HG03025 (cell line): ENCODE data around the gene ZBTB7A.
"Not testable (repeated sequence)": the region's sequence is repeated elsewhere in the genome, so short reads cannot be mapped to it uniquely, and the experiment has no call there.

Experiments
- ATAC-seq: cut with Tn5 transposase; IDR thresholded peaks from one replicate; pipeline ENCODE4 v1.9.1; 2021; ENCODE audit warnings: mild to moderate bottlenecking, moderate library complexity; ENCODE audit not compliant: unreplicated experiment, low FRiP score

ZBTB7A gene

DNA sequence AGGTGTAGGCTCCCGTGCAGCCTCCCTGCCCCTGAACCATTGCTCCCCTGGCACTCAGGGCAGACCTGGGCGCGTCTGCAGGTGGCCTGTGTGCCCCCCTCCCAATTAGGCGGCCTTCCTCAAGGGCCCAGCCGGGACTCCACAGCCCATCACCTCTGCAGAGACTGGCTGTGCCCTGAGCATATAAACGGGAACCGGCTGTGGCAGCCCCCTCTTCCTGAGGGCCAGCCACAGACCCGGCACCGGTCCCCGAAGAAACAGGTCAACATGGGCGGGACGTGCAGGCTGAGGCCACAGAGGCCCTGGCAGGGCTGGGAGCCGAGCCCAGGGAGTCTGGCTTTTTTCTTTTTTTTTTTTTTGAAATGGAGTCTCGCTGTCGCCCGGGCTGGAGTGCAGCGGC, 47.1 kb downstream of the ZBTB7A start:
- ATAC-seq, result no peak

DNA sequence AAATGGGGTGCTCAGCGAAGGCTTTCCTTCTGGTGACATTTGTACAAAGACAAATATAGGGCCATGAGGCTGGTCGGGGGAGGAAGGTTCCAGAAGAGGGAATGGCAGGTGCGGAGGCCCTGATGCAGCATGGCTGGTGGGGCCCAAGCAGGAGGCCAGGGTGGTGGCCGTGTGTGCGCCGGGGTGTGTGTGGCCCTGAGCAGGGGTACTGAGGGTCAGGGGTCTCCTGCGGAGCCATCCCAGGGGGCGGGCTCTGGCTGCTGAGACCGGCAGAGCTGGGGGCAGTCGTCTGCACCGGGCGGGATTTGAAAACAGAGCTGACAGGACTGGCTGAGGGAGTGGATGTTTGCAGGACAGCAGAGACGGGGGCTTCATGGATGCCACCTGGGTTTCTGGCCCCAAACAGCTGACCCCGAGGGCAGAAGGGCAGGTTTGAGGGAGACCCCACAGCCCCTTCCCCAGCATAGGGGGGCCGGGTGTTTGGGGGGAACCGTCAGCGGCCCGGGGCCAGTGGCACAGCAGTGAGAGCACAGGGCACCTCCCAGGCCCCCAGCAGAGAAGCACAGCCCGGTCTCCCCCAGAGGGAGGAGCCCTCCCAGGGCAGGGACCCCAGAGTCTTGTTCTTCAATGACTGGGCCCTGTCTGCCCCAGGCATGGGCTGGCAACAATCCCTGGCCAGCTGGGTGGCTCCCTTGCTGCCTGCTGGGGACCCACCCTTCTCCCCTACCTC, 47.8 kb downstream of the ZBTB7A start:
- no peak for ATAC-seq

- no peak for ATAC-seq
Observed at GRCh38 chr19:4018140-4018613, 48.5 kb downstream of the ZBTB7A start.

- no peak for ATAC-seq
Observed at GRCh38 chr19:4016903-4017638, 49.6 kb downstream of the ZBTB7A start.

- no peak for ATAC-seq
Observed at GRCh38 chr19:4016486-4016885, 50.2 kb downstream of the ZBTB7A start.

GRCh38 chr19:4015705-4016402, 50.8 kb downstream of the ZBTB7A start:
- ATAC-seq, result no peak

DNA sequence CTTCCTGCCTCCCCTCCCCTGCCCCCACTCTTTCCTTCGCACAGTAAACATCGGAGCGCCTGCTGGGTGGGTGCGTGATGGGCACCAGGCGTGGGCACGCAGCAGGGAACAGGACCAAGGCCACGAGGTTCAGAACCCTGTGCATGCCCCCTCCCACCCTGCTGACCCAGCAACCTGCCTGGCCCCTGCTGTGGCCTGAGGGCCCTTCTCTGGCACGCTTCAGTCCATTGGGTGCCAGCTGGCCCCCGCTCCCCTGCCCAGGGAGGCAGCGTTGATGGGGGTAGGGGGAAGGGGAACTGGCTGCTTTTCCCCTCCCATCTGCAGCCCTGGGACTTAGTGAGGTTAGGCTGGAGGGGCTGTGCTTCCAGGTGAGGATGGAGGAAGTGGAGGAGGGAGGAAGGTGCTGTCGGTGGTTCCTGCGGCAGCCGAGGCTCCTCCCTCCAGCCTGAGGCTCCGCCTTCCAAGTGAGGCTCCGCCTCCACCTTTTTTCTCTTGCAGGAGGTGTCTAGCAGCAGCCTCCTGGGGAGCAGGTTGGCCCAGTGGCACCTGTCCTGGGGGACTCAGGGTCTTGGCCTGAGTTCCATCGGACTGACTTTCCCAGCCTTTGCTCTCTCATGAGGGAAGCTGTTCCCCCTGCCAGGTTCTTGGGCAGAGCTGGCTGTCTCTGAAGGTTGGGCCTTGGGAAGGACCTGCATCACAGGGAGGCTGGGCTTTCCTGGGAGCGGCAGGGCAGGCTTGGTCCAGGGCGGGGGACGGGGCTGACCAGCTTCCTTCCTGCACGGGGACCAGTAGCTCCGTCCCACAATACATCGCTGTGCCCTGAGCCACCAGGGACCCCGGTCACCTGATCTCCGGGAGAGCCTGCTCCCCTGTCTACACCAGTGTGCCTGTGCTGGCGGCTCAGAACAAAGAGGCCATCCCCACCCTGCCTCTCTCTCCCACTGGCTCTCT, 51.9 kb downstream of the ZBTB7A start:
- ATAC-seq, result no peak

- ATAC-seq, result no peak
Observed at GRCh38 chr19:4013886-4014540, 52.7 kb downstream of the ZBTB7A start.

- ATAC-seq, result no peak
Observed at GRCh38 chr19:4012975-4013634, 53.6 kb downstream of the ZBTB7A start.

DNA sequence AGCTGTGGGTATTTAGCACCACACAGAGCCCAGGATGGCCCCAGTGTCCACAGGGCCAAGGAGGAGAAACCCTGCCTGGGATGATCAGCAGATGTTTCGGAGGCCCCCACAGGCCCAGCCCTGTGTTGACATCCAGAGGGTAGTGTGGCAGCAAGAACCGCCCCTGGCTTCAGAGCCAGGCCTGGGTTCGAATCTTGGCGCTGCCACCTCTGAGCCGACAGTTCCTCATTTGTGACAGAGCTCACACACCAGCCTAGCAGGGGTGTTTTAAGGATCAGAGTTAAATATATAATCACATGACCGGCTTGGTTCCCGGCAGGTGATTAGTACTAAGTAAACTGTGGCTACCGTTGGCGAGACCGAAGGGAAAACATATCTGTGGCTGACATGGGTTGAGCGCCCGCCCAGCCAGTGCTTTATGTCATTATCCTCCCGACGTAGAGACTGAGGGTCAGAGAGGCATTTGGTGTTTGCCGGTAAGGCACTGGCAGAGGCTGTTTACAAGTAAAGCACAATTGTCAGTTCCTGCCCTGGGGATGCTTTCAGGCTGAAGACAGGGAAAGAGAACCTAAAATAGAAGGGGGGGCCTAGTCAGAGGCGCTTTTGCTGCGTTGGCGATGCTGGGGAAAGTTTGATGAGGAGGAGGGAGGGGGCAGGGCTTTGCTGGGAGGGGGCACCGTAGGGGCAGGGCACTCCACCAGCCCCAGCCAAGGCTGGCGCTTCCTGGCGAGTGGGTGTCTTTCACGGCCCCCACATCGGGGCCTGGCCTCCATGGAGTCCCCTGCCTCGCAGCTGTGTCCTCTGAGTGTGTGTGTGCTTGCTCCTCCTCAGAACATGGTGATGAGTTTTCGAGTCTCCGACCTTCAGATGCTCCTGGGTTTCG, 54.4 kb downstream of the ZBTB7A start:
- ATAC-seq, result no peak

DNA sequence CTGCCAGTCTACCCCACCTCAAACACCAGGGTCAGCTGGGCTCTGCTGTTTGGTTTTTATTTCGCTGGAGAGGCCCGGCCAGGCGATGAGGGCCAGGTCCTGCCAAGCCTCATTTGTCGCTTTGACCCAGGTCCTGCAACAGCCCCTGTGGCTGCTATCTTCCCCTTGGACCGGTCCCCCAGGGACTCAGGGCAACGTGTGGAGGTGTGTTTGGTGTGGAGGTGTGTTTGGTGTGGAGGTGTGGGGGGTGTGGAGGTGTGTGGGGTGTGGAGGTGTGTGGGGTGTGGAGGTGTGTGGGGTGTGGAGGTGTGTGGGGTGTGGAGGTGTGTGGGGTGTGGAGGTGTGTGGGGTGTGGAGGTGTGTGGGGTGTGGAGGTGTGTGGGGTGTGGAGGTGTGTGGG, 55.3 kb downstream of the ZBTB7A start:
- not testable (repeated sequence) for ATAC-seq

DNA sequence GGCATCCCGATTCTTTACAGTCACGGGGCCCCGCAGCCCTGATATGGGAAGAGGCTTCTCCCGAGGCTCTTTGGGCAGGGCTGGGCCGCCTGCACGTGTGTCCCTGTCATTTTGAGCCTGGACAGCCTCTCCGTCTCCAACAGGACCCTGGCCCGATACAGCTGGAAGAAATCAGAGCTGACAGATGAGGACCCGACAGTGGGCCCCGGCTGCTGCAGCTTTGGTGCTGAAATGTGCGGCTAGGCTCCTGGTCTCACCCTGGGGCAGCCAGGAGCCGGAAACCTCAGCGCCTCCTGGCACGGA, 55.9 kb downstream of the ZBTB7A start:
- ATAC-seq, result no peak

DNA sequence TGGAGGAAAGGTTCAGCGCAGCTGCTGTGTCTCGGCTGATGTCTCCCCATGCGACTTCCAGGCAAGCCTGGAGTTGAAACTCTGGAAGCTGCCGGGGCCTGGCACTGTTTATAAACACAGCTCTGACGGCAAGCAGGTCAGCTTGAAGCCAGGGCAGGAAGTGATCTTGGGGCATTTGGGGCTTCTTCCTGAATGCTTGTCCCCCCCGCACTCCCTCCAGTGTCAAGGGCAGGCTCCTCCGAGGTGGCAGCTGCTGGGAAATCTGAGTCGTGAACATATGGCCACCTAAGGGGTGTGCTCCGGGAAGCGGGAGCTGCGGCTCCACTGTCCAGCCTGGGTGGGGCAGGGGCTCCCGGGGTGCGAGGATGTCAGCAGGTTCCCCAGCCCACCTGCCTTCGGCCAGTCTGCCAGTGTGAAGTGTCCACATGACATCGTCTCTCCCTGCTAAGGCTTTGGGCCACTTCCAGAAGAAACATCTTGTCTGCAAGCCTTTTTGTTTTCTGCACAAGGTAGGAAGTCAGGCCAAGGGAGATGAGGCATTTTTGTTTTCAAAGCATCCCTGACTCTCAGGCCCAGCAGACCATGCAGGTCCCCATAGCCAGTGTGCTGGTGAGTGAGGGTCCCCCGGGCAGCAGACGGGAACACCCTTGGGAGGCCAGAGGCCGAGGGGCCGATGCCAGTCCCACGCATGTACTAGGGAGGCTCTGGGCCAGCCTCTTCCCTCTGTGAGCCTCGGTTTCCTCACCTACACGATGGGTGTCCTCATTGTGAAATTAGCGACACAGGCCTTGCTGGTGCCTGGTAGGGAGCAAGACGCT, 56.5 kb downstream of the ZBTB7A start:
- ATAC-seq, result no peak

DNA sequence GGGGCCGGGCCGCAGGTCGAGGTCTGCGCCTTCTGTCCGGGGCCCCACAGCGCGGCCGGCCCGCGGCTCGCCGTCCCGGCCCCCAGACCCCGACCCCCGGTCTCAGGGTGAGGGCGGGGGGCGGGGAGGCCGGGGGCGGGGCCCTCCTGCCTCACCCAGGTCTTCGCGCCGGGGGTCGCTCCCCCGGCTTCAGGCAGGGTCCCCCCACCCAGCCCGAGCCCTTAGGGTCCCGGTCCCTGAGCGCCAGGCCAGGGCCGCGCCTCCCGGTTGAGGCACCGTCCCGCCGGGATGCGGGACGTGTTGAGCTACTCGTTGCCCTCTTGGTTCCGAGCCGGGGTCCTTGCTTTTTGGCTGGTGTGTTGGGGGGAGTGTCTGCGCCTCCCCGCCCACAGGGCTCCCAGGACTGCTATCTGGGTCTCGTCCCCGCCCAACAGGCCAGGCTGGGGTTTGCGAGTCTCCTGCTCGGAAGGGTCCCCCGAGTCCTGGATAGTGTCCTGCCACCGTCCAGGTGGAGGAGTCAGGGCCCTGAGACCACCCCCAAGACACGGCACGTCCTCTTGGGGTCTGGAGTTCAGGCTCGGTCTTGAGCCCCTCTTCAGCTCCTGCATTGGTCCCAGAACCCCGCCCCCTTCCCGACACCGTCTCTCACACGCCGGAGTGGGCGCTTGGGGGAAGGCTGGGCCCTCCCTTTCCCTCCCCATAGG, 58.7 kb downstream of the ZBTB7A start:
- ATAC-seq, result peak; percentile 14

DNA sequence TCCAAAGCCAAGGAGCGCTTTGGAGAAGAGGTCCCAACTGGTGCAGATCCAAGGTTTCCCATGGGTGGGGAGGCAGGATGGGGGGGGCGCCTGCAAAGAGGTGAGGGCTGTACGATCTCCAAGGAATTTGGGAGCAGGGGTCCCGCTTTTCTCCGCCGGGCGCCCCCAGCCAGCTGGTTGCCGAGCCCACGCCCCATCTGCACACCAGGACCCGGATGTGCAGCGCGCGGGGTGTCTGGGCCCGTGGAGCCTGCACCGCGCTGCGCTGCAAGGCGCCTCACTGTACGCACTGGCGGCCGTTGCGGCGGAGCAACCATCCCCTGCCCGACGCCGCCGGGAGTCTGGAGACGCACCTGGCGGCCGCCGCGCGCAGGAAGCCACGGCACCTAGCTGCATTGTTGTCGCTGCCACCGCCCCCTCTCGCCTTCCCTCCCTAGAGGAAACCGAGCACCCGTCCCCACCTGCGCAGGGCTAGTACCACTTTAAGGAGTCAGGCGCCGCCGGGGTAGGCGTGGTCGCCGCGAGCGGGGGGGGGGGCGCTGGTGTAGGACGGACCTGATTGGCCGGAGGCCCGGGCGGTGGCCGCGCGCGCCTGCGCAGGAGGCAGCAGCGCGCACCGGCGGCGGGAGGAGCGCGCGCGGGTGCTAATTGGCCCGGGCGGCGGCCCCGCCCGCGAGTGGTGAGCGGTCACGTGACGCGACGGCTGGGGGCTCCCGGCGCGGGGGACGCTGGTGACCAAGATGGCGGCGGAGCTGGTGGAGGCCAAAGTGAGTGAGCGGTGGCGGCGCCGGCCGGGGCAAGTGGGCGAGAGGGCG, 59.5 kb downstream of the ZBTB7A start, which contains the start of gene PIAS4:
Gene PIAS4, plus strand, starts transcription at position 716 of the 815 bp plus-strand sequence. Its CDS starts 25 bp downstream, at position 741.
- peak; percentile 79 for ATAC-seq

- ATAC-seq, result not testable (repeated sequence)
Observed at GRCh38 chr19:4005436-4005835, 61.3 kb downstream of the ZBTB7A start.
